Glomerular visceral epithelial cell (primary cell): ENCODE data around the gene UGT2A1.

Source experiments
- DNase-seq: peaks from one replicate; pipeline ENCODE4 v3.0.0-alpha.2; 2016; ENCODE audit errors: extremely low spot score

Gene UGT2A1

DNA sequence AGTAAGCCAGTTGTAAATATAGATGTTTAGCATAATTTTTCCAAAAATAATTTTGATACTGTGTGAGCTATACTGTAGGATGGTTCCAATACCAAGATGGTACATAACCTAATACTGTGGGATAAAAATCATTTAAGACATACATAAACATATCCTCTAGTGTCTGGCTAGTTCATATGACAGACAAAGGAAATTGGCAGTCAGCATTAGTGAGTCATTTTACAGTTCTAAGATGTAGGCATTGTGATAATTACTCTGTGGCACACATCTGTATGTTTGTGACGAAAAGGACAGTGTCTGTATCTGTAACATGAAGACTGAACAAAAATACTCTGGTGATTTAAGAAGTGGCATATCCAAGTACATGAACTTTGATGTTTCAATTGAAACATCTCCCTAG is 63.2 kb downstream of the UGT2A1 start:
- no peak for DNase-seq

DNA sequence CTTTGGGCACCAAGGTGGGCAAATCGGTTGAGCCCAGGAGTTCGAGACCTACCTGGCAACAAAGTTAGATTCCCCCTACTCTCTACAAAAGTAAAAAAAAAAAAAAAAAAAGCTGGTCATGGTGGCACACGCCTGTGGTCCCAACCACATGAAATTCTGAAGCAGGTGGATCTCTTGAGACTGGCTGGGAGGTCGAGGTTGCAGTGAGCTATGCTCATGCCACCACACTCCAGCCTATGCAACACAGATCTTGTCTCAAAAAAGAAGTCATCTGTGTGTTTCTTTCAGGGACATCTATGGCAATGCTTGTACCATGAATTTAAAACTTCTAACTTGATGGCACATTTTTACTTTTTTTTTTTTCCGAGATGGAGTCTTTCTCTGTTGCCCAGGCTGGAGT is 68.9 kb downstream of the UGT2A1 start:
- no peak for DNase-seq

DNA sequence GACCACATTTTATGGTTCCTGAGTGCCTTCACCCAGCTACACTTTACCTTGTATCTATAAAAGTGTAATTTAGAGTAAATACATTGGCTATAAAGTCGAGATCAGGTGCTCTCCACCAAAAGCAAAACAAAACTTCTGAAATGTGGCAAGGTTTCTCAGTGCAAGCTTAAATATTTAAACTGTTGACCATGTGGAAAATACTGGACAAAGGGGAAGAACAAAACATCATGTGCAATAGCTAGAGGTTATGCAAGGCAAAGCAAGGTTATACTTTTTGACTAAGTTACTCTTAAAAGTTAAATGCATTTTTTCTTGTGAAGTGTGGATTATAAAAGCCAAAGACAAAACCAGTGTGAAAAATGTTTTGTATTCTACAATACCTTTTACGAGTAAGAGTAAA is 69.5 kb downstream of the UGT2A1 start:
- no peak for DNase-seq

DNA sequence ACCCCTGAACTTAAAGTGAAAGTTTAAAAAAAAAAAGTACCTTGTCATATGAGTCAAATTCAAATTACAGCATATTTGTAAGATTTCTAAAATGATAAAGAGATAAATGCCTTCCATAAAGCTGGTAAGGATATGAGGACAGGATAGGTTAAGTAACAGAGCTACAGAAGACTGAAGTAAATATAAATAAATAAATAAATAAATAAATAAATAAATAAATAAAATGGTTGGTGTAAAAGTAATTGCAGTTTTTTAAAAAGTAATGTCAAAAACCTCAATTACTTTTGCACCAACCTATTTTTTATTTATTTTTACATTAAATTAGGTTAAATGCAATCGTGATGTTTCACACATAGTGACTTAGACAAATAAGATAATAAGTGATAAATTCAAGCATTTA is 75.8 kb downstream of the UGT2A1 start:
- DNase-seq: no peak

DNA sequence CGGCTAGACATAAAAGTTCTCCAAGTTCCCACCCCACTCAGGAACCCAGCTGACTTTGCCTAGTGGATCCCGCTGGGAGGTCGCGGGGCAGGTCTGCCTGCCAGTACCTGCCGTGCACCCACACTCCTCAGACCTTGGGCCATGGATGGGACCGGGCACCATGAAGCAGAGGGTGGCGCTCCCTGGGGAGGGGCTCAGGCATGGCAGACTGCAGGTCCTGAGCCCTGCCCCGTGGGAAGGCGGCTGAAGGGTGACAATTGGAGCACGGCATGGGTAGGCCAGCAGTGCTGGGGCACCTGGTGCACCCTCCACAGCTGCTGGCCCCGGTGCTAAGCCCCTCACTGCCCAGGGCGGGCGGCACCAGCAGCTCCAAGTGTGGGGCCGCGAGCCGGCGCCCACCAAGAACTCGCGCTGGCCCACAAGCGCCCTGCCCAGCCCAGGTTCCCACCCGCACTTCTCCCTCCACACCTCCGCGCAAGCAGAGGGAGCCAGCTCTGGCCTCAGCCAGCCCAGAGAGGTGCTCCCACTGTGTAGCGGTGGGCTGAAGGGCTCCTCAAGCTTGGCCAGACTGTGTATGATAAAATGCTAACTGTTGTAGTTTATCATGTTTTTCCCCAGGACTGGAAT is 76.7 kb downstream of the UGT2A1 start:
- no peak for DNase-seq

DNA sequence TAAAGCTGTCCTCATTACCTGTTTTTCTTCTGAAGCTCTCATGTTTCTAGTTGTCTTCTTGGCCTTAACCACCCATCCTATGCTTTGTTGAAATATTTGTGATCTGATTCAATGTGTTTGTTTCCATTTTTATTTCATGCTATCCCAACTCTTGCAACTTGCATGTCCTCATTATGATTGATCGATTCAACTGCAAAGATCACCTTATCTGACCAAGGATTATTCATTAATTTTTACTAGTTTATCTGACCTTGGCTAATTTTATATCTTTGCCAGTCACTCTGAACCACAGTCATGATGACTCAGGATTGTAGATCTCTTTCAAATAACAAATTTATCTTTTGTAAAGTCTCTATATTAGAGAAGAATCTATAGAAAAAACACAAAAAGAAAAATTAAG is 84.3 kb downstream of the UGT2A1 start:
- no peak for DNase-seq

DNA sequence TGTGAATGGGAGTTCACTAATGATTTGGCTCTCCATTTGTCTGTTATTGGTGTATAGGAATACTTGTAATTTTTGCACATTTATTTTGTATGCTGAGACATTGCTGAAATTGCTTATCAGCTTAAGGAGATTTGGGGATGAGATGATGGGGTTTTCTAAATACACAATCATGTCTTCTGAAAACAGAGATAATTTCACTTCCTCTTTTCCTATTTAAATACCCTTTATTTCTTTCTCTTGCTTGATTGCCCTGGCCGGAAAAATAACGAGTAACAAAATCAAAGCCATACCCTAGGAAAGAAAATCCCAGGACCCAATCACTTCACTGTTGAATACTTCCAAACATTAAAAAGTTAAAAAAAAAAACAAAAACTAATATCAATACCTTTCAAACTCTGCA is 89.6 kb downstream of the UGT2A1 start:
- no peak for DNase-seq

DNA sequence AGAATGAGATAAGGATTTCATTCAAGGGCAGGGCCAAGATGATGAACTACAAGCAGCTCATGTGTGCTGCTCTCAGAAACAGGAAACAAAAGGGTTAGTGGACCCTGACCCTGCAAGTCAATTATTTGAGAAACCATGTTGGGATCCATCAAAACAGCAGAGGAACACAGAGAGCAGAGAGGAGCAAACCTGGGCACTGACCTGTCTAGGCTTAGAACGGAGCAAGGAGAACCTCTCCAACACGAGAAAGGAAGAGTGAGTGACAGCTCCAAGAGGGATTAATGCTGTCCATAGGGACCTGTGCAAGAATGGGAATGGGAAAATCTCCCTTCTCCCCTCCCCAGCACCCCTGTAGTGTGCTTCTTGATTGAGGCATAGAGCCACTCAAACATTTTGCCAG is 103.4 kb downstream of the UGT2A1 start:
- DNase-seq: no peak

DNA sequence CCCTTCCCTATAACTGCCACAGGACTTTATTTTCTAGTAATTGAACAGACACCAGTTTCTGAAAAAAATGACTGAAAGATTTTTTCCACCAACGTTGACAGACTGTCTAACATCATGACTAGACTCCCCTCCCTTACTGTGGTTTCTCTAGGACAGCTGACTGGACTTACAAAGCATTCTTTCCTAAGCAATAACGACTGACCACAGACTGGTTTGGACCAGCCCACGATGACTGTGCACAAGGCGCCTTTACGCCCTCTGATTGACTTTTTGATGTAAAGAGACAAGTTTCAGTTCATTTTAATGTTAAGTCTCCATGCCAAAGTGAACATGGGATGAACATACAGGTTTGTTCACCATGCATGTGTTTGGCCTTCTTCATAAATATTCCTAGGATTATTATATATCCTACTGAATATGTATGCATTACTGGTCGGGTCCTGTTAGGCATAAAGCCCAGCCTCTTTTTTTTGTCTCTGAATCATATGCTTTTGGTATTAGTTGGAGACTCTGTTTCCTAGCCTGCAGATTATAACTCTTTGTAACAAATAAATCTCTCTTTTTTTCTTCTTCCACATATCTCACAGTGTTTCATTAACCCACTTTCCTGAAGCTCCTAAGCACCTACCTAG is 106.8 kb downstream of the UGT2A1 start:
- DNase-seq: peak; percentile 79
